ENCODE data around the gene C19orf12. TPM values are rescaled to one million over a fixed set of nuclear protein-coding genes. Genes with fewer than 3 reads are reported as not detected.

Gene C19orf12
- 10 to 100 TPM; 38.7 to 41.0 TPM for total RNA-seq

GRCh38 chr19:29714953-29715700, at the start of gene C19orf12:
C19orf12 (minus strand) TSS chr19:29715261; CDS start chr19:29708413, 6,848 bp downstream.
- no peaks in the 10 kb centered on the region for H3K9me3 Mint-ChIP-seq (ENCODE audit: insufficient read depth)
- H3K4me1 Mint-ChIP-seq (ENCODE audit: low read depth), result peaks cover 57% of the 10 kb centered on the region
- ATAC-seq (peak; percentile 69), DNase-seq (peak; percentile 75)
- ChIA-PET POLR2A (interaction anchor here (0.8 to 6.4 kb wide), 14 partner anchors 9 to 122 kb away, joined by 3 to 85 read pairs (median 5); partner anchors contain the start of genes PLEKHF1 and POP4), CTCF (interaction anchor here (1.7 to 9.9 kb wide), 9 partner anchors 10 to 106 kb away, joined by 18 to 204 read pairs (median 54); partner anchors contain the start of genes PLEKHF1 and POP4)
- peak within 1 kb of the TSS; percentile 96 for H3K27ac Mint-ChIP-seq
- H3K4me3 Mint-ChIP-seq, result peak within 1 kb of the TSS; percentile 95
- no peaks in the 10 kb centered on the region for H3K27me3 Mint-ChIP-seq (ENCODE audit: low read depth)
- H3K36me3 Mint-ChIP-seq (ENCODE audit: low read depth), result peaks cover 32% of the 10 kb centered on the region

GRCh38 chr19:29764361-29764760, 49.3 kb upstream of the C19orf12 start:
- CTCF ChIA-PET, result no interaction called here
- H3K4me3 Mint-ChIP-seq, result no peak overlapping the region
- POLR2A ChIA-PET, result no interaction called here
- no peaks in the 10 kb centered on the region for H3K27me3 Mint-ChIP-seq (ENCODE audit: low read depth)
- no peak overlapping the region for H3K27ac Mint-ChIP-seq
- H3K4me1 Mint-ChIP-seq (ENCODE audit: low read depth), result no peaks in the 10 kb centered on the region
- DNase-seq (no peak), ATAC-seq (no peak)
- H3K9me3 Mint-ChIP-seq (ENCODE audit: insufficient read depth), result no peaks in the 10 kb centered on the region
- no peaks in the 10 kb centered on the region for H3K36me3 Mint-ChIP-seq (ENCODE audit: low read depth)

- Mint-ChIP-seq H3K27ac (no peak overlapping the region), H3K9me3 (ENCODE audit: insufficient read depth) (no peaks in the 10 kb centered on the region), H3K4me1 (ENCODE audit: low read depth) (no peaks in the 10 kb centered on the region), H3K4me3 (no peak overlapping the region), H3K36me3 (ENCODE audit: low read depth) (no peaks in the 10 kb centered on the region), H3K27me3 (ENCODE audit: low read depth) (no peaks in the 10 kb centered on the region)
- no peak for DNase-seq
- ChIA-PET CTCF (interaction anchor here (1.5 kb wide), 1 partner anchor 109 kb away, joined by 4 read pairs; no protein-coding TSS in a partner anchor), POLR2A (no interaction called here)
- ATAC-seq, result no peak
Measured at GRCh38 chr19:29763196-29763595, 48.1 kb upstream of the C19orf12 start.

- Mint-ChIP-seq H3K27ac (no peak overlapping the region), H3K4me1 (ENCODE audit: low read depth) (no peaks in the 10 kb centered on the region), H3K27me3 (ENCODE audit: low read depth) (no peaks in the 10 kb centered on the region), H3K4me3 (no peak overlapping the region), H3K9me3 (ENCODE audit: insufficient read depth) (no peaks in the 10 kb centered on the region), H3K36me3 (ENCODE audit: low read depth) (no peaks in the 10 kb centered on the region)
- no peak for ATAC-seq
- no peak for DNase-seq
- POLR2A ChIA-PET, result interaction anchor here (1.4 kb wide), 1 partner anchor 9 kb away, joined by 4 read pairs; no protein-coding TSS in a partner anchor
- CTCF ChIA-PET, result interaction anchor here (1.2 to 5.4 kb wide), 7 partner anchors 31 to 125 kb away, joined by 4 to 43 read pairs (median 8); no protein-coding TSS in a partner anchor
Measured at GRCh38 chr19:29761575-29762232, 46.6 kb upstream of the C19orf12 start.

- Mint-ChIP-seq H3K27me3 (ENCODE audit: low read depth) (no peaks in the 10 kb centered on the region), H3K27ac (no peak overlapping the region), H3K4me3 (no peak overlapping the region), H3K4me1 (ENCODE audit: low read depth) (no peaks in the 10 kb centered on the region), H3K36me3 (ENCODE audit: low read depth) (no peaks in the 10 kb centered on the region), H3K9me3 (ENCODE audit: insufficient read depth) (no peaks in the 10 kb centered on the region)
- ATAC-seq (no peak), DNase-seq (no peak)
- CTCF ChIA-PET, result interaction anchor here (1.1 to 5.4 kb wide), 12 partner anchors 31 to 498 kb away, joined by 3 to 43 read pairs (median 5); no protein-coding TSS in a partner anchor
- POLR2A ChIA-PET, result interaction anchor here (1.4 to 1.5 kb wide), 2 partner anchors 9 to 54 kb away, joined by 4 read pairs; no protein-coding TSS in a partner anchor
Measured at GRCh38 chr19:29760752-29761502, 45.9 kb upstream of the C19orf12 start.

GRCh38 chr19:29759359-29759758, 44.3 kb upstream of the C19orf12 start:
- ChIA-PET CTCF (interaction anchor here (0.6 to 5.4 kb wide), 27 partner anchors 8 to 496 kb away, joined by 3 to 43 read pairs (median 4); partner anchors contain the start of gene URI1), POLR2A (interaction anchor here (1.5 kb wide), 1 partner anchor 56 kb away, joined by 4 read pairs; no protein-coding TSS in a partner anchor)
- Mint-ChIP-seq H3K27ac (no peak overlapping the region), H3K4me3 (no peak overlapping the region), H3K4me1 (ENCODE audit: low read depth) (no peaks in the 10 kb centered on the region), H3K36me3 (ENCODE audit: low read depth) (no peaks in the 10 kb centered on the region), H3K9me3 (ENCODE audit: insufficient read depth) (no peaks in the 10 kb centered on the region), H3K27me3 (ENCODE audit: low read depth) (no peaks in the 10 kb centered on the region)
- ATAC-seq (no peak), DNase-seq (no peak)

GRCh38 chr19:29758863-29759262, 43.8 kb upstream of the C19orf12 start:
- H3K27me3 Mint-ChIP-seq (ENCODE audit: low read depth), result no peaks in the 10 kb centered on the region
- DNase-seq (no peak), ATAC-seq (no peak)
- H3K36me3 Mint-ChIP-seq (ENCODE audit: low read depth), result no peaks in the 10 kb centered on the region
- no peak overlapping the region for H3K4me3 Mint-ChIP-seq
- H3K4me1 Mint-ChIP-seq (ENCODE audit: low read depth), result no peaks in the 10 kb centered on the region
- no peak overlapping the region for H3K27ac Mint-ChIP-seq
- ChIA-PET CTCF (interaction anchor here (1.1 to 5.4 kb wide), 4 partner anchors 14 to 115 kb away, joined by 3 to 43 read pairs (median 7); no protein-coding TSS in a partner anchor), POLR2A (no interaction called here)
- H3K9me3 Mint-ChIP-seq (ENCODE audit: insufficient read depth), result no peaks in the 10 kb centered on the region

GRCh38 chr19:29757551-29757950, 42.5 kb upstream of the C19orf12 start:
- no peaks in the 10 kb centered on the region for H3K9me3 Mint-ChIP-seq (ENCODE audit: insufficient read depth)
- POLR2A ChIA-PET, result no interaction called here
- ATAC-seq, result no peak
- DNase-seq, result no peak
- H3K4me3 Mint-ChIP-seq, result no peak overlapping the region
- H3K36me3 Mint-ChIP-seq (ENCODE audit: low read depth), result no peaks in the 10 kb centered on the region
- CTCF ChIA-PET, result interaction anchor here (5.4 kb wide), 1 partner anchor 116 kb away, joined by 43 read pairs; no protein-coding TSS in a partner anchor
- no peaks in the 10 kb centered on the region for H3K4me1 Mint-ChIP-seq (ENCODE audit: low read depth)
- H3K27ac Mint-ChIP-seq, result no peak overlapping the region
- H3K27me3 Mint-ChIP-seq (ENCODE audit: low read depth), result no peaks in the 10 kb centered on the region

- ChIA-PET POLR2A (no interaction called here), CTCF (no interaction called here)
- Mint-ChIP-seq H3K36me3 (ENCODE audit: low read depth) (no peaks in the 10 kb centered on the region), H3K4me3 (no peak overlapping the region), H3K9me3 (ENCODE audit: insufficient read depth) (no peaks in the 10 kb centered on the region), H3K27ac (no peak overlapping the region), H3K27me3 (ENCODE audit: low read depth) (no peaks in the 10 kb centered on the region), H3K4me1 (ENCODE audit: low read depth) (no peaks in the 10 kb centered on the region)
- DNase-seq, result no peak
- no peak for ATAC-seq
Measured at GRCh38 chr19:29753934-29754305, 38.9 kb upstream of the C19orf12 start.

- ChIA-PET CTCF (interaction anchor here (1.5 kb wide), 1 partner anchor 120 kb away, joined by 4 read pairs; no protein-coding TSS in a partner anchor), POLR2A (no interaction called here)
- H3K4me3 Mint-ChIP-seq, result no peak overlapping the region
- H3K27ac Mint-ChIP-seq, result no peak overlapping the region
- DNase-seq, result no peak
- H3K27me3 Mint-ChIP-seq (ENCODE audit: low read depth), result no peaks in the 10 kb centered on the region
- H3K9me3 Mint-ChIP-seq (ENCODE audit: insufficient read depth), result no peaks in the 10 kb centered on the region
- ATAC-seq, result no peak
- H3K36me3 Mint-ChIP-seq (ENCODE audit: low read depth), result no peaks in the 10 kb centered on the region
- H3K4me1 Mint-ChIP-seq (ENCODE audit: low read depth), result no peaks in the 10 kb centered on the region
Measured at GRCh38 chr19:29753190-29753933, 38.3 kb upstream of the C19orf12 start.
